GM23338 (cell line): ENCODE results near the gene CCSER2. TPM values are rescaled to one million over a fixed set of nuclear protein-coding genes. Genes with fewer than 3 reads are reported as not detected.

Experiments
- ATAC-seq: fragments of 200-7000 bp; cut with Tn5 transposase; 3 replicates; pipeline ENCODE4 v1.9.1; 2020
- DNase-seq: peaks from one replicate; pipeline ENCODE4 v3.0.0-alpha.2; 2015; ENCODE audit warnings: low spot score
- H2AFZ ChIP-seq: fragments of 200-600 bp; sonication (generic); 2 replicates; pipeline ENCODE4 v1.8.0; 2016; ENCODE audit warnings: antibody characterized with exemption, mild to moderate bottlenecking, moderate library complexity
- H3F3A ChIP-seq: fragments of 200-600 bp; sonication (generic); replicated peaks from 2 replicates; pipeline ENCODE4 v1.8.0; 2017; ENCODE audit warnings: antibody characterized with exemption, mixed run types, low read depth
- H3K27ac ChIP-seq: fragments of 200-600 bp; sonication (generic); 2 replicates; pipeline ENCODE4 v1.6.1; 2016; ENCODE audit warnings: low read depth
- H3K27me3 ChIP-seq: fragments of 200-600 bp; sonication (generic); 2 replicates; pipeline ENCODE4 v1.8.0; 2016; ENCODE audit warnings: mild to moderate bottlenecking, mixed run types, moderate library complexity; ENCODE audit not compliant: insufficient read depth
- H3K36me3 ChIP-seq: fragments of 200-600 bp; sonication (generic); 2 replicates; pipeline ENCODE4 v1.8.0; 2016; ENCODE audit warnings: mild to moderate bottlenecking; ENCODE audit not compliant: insufficient read depth
- H3K4me1 ChIP-seq: fragments of 200-600 bp; sonication (generic); 2 replicates; pipeline ENCODE4 v1.8.0; 2016; ENCODE audit warnings: mild to moderate bottlenecking, moderate library complexity; ENCODE audit not compliant: insufficient read depth
- H3K4me2 ChIP-seq: fragments of 200-600 bp; sonication (generic); 2 replicates; pipeline ENCODE4 v1.7.1; 2017; ENCODE audit warnings: mixed run types
- H3K4me3 ChIP-seq: fragments of 200-600 bp; sonication (generic); 2 replicates; pipeline ENCODE4 v1.6.1; 2016; ENCODE audit warnings: mixed run types
- H3K79me2 ChIP-seq: fragments of 200-600 bp; sonication (generic); replicated peaks from 2 replicates; pipeline ENCODE4 v1.8.0; 2017; ENCODE audit warnings: mild to moderate bottlenecking; ENCODE audit not compliant: insufficient read depth
- H3K9me2 ChIP-seq: fragments of 200-600 bp; sonication (generic); 2 replicates; pipeline ENCODE4 v1.8.0; 2017; ENCODE audit not compliant: insufficient read depth
- H4K20me1 ChIP-seq: fragments of 200-600 bp; sonication (generic); replicated peaks from 2 replicates; pipeline ENCODE4 v1.8.0; 2017; ENCODE audit warnings: mild to moderate bottlenecking; ENCODE audit not compliant: insufficient read depth
- H3K27ac Mint-ChIP-seq: 2 replicates; pipeline ENCODE4 v1.8.0; 2020; ENCODE audit warnings: inconsistent platforms, mild to moderate bottlenecking, moderate library complexity, mixed read lengths
- H3K27me3 Mint-ChIP-seq: 3 replicates; pipeline ENCODE4 v1.8.0; 2022; ENCODE audit warnings: low read depth, mild to moderate bottlenecking, moderate library complexity, mixed read lengths, inconsistent platforms; ENCODE audit not compliant: insufficient read depth, poor library complexity
- H3K36me3 Mint-ChIP-seq: 3 replicates; pipeline ENCODE4 v1.8.0; 2021; ENCODE audit warnings: low read depth, mild to moderate bottlenecking, inconsistent platforms, moderate library complexity, mixed read lengths
- H3K4me1 Mint-ChIP-seq: 3 replicates; pipeline ENCODE4 v1.8.0; 2020; ENCODE audit warnings: mild to moderate bottlenecking, inconsistent platforms, mixed read lengths
- H3K4me3 Mint-ChIP-seq: 3 replicates; pipeline ENCODE4 v1.8.0; 2021; ENCODE audit warnings: moderate library complexity, mild to moderate bottlenecking, inconsistent platforms, mixed read lengths
- H3K9me3 Mint-ChIP-seq: 3 replicates; pipeline ENCODE4 v1.8.0; 2020; ENCODE audit warnings: moderate library complexity, mild to moderate bottlenecking, inconsistent platforms, mixed read lengths
- EZH2 ChIP-seq: fragments of 200-600 bp; sonication (generic); IDR thresholded peaks from one replicate; pipeline ENCODE4 v1.8.0; 2017; ENCODE audit warnings: antibody characterized with exemption, mild to moderate bottlenecking, low read depth; ENCODE audit not compliant: unreplicated experiment
- JUNB ChIP-seq: IDR thresholded peaks from one replicate; pipeline ENCODE4 v1.6.1; 2016; ENCODE audit warnings: antibody characterized with exemption; ENCODE audit not compliant: unreplicated experiment
- NANOG ChIP-seq: IDR thresholded peaks from 2 replicates; pipeline ENCODE4 v1.6.1; 2016; ENCODE audit warnings: antibody characterized with exemption, borderline replicate concordance
- STAT1 ChIP-seq: IDR thresholded peaks from one replicate; pipeline ENCODE4 v1.6.1; 2016; ENCODE audit warnings: antibody characterized with exemption; ENCODE audit not compliant: unreplicated experiment
- ZNF114 ChIP-seq: fragments of 250-450 bp; sonication (Bioruptor Pico); IDR thresholded peaks from 2 replicates; pipeline ENCODE4 v1.5.0; 2020; ENCODE audit warnings: mild to moderate bottlenecking, moderate library complexity
- ZNF331 ChIP-seq: fragments of 250-450 bp; sonication (Bioruptor Pico); IDR thresholded peaks from 2 replicates; pipeline ENCODE4 v1.5.0; 2020; ENCODE audit warnings: low read depth, mild to moderate bottlenecking, moderate library complexity
- polyA plus RNA-seq: library from polyadenylated mRNA; unstranded; fragments of >200 nt; fragmentation: Nextera tagmentation; extraction: Ambion mirVana; gene quantifications from 2 replicates; pipeline ENCODE4 v1.2.1, GENCODE V29; 2016
- total RNA-seq: library from RNA; depleted of rRNA; stranded (reverse); fragments of >200 nt; shearing (Covaris generic); gene quantifications from 2 replicates; pipeline ENCODE4 v1.2.3, GENCODE V29; 2014
- TF ChIP-seq, protein P1 (sequence below), 2 experiments: fragments of 200-600 bp in 1 of 2; sonication (generic) in 1 of 2; conservative IDR thresholded peaks; 2 replicates each; pipeline versions ENCODE4 v1.5.1 to v1.6.1; 2016 to 2017; ENCODE audit warnings: antibody characterized with exemption in 2 of 2, low read depth in 2 of 2, mild to moderate bottlenecking in 2 of 2, moderate library complexity in 1 of 2
- TF ChIP-seq, protein P2 (sequence below): IDR thresholded peaks from 2 replicates; pipeline ENCODE4 v1.6.1; 2016; ENCODE audit warnings: antibody characterized with exemption
- TF ChIP-seq, protein P3 (sequence below): fragments of 250-450 bp; sonication (Bioruptor Pico); IDR thresholded peaks from 2 replicates; pipeline ENCODE4 v1.5.0; 2020; ENCODE audit warnings: mild to moderate bottlenecking, moderate library complexity

The CCSER2 gene
- total and polyA plus RNA-seq, 2 experiments from 2014 or later = 30.6 to 37.2 TPM

DNA sequence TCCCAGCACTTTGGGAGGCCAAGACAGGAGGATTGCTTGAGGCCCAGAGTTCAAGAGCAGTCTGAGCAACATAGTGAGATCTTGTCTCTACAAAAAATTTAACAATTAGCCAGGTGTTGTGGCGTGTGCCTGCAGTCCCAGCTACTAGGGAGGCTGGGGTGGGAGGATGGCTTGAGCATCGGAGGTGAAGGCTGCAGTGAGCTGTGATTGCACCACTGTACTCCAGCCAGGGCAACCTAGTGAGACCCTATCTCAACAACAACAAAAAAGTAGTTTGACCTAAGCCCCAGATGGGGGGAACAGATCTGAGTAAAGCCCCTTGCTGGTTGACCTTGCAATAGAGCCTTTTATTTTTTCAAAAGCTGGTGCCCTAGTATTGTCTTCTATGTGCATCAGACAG is 15.6 kb upstream of the CCSER2 start:
- no peak overlapping the region for H3K27ac Mint-ChIP-seq
- Histone ChIP-seq H3K27me3 (no peaks in the 10 kb centered on the region), H3K79me2 (no peaks in the 10 kb centered on the region), H4K20me1 (no peaks in the 10 kb centered on the region), H2AFZ (no peak overlapping the region; the same call in 1 of the 2 replicates), H3K4me1 (peaks cover 17% of the 10 kb centered on the region), H3F3A (no peaks in the 10 kb centered on the region), H3K4me3 (no peak overlapping the region), H3K9me2 (no peaks in the 10 kb centered on the region), H3K36me3 (no peaks in the 10 kb centered on the region), H3K27ac (no peak overlapping the region), H3K4me2 (no peak overlapping the region)
- H3K27me3 Mint-ChIP-seq = peaks cover 4% of the 10 kb centered on the region
- no peak for DNase-seq
- H3K9me3 Mint-ChIP-seq = peaks cover 3% of the 10 kb centered on the region; the same call in 2 of the 3 replicates
- H3K4me1 Mint-ChIP-seq = peaks cover 25% of the 10 kb centered on the region
- H3K4me3 Mint-ChIP-seq = no peak overlapping the region
- no peak for TF ChIP-seq STAT1
- TF ChIP-seq EZH2 = no peak
- TF ChIP-seq, protein P1, sequence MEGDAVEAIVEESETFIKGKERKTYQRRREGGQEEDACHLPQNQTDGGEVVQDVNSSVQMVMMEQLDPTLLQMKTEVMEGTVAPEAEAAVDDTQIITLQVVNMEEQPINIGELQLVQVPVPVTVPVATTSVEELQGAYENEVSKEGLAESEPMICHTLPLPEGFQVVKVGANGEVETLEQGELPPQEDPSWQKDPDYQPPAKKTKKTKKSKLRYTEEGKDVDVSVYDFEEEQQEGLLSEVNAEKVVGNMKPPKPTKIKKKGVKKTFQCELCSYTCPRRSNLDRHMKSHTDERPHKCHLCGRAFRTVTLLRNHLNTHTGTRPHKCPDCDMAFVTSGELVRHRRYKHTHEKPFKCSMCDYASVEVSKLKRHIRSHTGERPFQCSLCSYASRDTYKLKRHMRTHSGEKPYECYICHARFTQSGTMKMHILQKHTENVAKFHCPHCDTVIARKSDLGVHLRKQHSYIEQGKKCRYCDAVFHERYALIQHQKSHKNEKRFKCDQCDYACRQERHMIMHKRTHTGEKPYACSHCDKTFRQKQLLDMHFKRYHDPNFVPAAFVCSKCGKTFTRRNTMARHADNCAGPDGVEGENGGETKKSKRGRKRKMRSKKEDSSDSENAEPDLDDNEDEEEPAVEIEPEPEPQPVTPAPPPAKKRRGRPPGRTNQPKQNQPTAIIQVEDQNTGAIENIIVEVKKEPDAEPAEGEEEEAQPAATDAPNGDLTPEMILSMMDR (conservative IDR thresholded peaks at IDR 0.05; ENCODE audit: low read depth in 2 of 2) = no peak
- TF ChIP-seq, protein P2, sequence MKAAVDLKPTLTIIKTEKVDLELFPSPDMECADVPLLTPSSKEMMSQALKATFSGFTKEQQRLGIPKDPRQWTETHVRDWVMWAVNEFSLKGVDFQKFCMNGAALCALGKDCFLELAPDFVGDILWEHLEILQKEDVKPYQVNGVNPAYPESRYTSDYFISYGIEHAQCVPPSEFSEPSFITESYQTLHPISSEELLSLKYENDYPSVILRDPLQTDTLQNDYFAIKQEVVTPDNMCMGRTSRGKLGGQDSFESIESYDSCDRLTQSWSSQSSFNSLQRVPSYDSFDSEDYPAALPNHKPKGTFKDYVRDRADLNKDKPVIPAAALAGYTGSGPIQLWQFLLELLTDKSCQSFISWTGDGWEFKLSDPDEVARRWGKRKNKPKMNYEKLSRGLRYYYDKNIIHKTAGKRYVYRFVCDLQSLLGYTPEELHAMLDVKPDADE = no peak
- TF ChIP-seq ZNF114 = no peak
- no peak for TF ChIP-seq NANOG
- 0 out of 3 replicates have a peak, but pooled peaks cover 4% of the 10 kb centered on the region for H3K36me3 Mint-ChIP-seq
- no peak for ATAC-seq

DNA sequence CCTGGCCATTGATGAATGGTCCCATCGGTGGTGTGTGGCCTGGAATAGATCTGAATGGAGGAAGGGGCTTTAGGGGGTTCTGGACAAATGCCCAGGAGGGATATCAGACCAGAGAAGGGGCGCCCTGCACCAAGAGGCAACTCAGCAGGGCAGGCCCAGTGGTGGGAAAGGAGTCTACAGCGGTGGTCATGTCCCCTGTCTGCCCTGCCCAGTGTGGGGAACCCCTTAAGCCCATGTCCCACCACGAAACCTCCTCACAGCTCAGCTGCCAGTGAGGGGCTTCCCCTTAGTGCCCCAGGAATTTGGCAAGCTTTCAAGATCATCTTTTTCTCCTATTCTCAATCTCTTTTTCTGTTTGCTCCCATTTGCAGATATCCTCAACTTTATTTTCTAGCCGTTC is 14.1 kb upstream of the CCSER2 start:
- Histone ChIP-seq H2AFZ (no peak overlapping the region), H3K4me3 (no peak overlapping the region), H3K36me3 (no peaks in the 10 kb centered on the region), H3K27me3 (no peaks in the 10 kb centered on the region), H3K9me2 (no peaks in the 10 kb centered on the region), H4K20me1 (no peaks in the 10 kb centered on the region), H3F3A (no peaks in the 10 kb centered on the region), H3K79me2 (no peaks in the 10 kb centered on the region), H3K4me2 (no peak overlapping the region), H3K4me1 (peaks cover 8% of the 10 kb centered on the region; the same call in 1 of the 2 replicates), H3K27ac (no peak overlapping the region)
- no peak overlapping the region for H3K27ac Mint-ChIP-seq
- H3K4me3 Mint-ChIP-seq = no peak overlapping the region; the same call in 2 of the 3 replicates
- ATAC-seq (no peak), DNase-seq (no peak)
- peaks cover 18% of the 10 kb centered on the region for H3K4me1 Mint-ChIP-seq
- H3K36me3 Mint-ChIP-seq = 0 out of 3 replicates have a peak, but pooled peaks cover 4% of the 10 kb centered on the region
- peaks cover 3% of the 10 kb centered on the region; the same call in 2 of the 3 replicates for H3K9me3 Mint-ChIP-seq
- H3K27me3 Mint-ChIP-seq = peaks cover 4% of the 10 kb centered on the region
- TF ChIP-seq, protein P2 = no peak
- TF ChIP-seq, protein P3, sequence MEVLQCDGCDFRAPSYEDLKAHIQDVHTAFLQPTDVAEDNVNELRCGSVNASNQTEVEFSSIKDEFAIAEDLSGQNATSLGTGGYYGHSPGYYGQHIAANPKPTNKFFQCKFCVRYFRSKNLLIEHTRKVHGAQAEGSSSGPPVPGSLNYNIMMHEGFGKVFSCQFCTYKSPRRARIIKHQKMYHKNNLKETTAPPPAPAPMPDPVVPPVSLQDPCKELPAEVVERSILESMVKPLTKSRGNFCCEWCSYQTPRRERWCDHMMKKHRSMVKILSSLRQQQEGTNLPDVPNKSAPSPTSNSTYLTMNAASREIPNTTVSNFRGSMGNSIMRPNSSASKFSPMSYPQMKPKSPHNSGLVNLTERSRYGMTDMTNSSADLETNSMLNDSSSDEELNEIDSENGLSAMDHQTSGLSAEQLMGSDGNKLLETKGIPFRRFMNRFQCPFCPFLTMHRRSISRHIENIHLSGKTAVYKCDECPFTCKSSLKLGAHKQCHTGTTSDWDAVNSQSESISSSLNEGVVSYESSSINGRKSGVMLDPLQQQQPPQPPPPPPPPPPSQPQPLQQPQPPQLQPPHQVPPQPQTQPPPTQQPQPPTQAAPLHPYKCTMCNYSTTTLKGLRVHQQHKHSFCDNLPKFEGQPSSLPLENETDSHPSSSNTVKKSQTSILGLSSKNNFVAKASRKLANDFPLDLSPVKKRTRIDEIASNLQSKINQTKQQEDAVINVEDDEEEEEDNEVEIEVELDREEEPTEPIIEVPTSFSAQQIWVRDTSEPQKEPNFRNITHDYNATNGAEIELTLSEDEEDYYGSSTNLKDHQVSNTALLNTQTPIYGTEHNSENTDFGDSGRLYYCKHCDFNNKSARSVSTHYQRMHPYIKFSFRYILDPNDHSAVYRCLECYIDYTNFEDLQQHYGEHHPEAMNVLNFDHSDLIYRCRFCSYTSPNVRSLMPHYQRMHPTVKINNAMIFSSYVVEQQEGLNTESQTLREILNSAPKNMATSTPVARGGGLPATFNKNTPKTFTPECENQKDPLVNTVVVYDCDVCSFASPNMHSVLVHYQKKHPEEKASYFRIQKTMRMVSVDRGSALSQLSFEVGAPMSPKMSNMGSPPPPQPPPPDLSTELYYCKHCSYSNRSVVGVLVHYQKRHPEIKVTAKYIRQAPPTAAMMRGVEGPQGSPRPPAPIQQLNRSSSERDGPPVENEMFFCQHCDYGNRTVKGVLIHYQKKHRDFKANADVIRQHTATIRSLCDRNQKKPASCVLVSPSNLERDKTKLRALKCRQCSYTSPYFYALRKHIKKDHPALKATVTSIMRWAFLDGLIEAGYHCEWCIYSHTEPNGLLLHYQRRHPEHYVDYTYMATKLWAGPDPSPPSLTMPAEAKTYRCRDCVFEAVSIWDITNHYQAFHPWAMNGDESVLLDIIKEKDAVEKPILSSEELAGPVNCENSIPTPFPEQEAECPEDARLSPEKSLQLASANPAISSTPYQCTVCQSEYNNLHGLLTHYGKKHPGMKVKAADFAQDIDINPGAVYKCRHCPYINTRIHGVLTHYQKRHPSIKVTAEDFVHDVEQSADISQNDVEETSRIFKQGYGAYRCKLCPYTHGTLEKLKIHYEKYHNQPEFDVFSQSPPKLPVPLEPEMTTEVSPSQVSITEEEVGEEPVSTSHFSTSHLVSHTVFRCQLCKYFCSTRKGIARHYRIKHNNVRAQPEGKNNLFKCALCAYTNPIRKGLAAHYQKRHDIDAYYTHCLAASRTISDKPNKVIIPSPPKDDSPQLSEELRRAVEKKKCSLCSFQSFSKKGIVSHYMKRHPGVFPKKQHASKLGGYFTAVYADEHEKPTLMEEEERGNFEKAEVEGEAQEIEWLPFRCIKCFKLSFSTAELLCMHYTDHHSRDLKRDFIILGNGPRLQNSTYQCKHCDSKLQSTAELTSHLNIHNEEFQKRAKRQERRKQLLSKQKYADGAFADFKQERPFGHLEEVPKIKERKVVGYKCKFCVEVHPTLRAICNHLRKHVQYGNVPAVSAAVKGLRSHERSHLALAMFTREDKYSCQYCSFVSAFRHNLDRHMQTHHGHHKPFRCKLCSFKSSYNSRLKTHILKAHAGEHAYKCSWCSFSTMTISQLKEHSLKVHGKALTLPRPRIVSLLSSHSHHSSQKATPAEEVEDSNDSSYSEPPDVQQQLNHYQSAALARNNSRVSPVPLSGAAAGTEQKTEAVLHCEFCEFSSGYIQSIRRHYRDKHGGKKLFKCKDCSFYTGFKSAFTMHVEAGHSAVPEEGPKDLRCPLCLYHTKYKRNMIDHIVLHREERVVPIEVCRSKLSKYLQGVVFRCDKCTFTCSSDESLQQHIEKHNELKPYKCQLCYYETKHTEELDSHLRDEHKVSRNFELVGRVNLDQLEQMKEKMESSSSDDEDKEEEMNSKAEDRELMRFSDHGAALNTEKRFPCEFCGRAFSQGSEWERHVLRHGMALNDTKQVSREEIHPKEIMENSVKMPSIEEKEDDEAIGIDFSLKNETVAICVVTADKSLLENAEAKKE (CRISPR knock-in tag) = no peak
- TF ChIP-seq ZNF331 (CRISPR knock-in tag) (no peak), JUNB (no peak)
- TF ChIP-seq, protein P1 (conservative IDR thresholded peaks at IDR 0.05; ENCODE audit: low read depth in 2 of 2) = no peak
